Epithelial cell of esophagus (primary cell): ENCODE data around the gene POU2AF1.

Experiments used
- DNase-seq: peaks from one replicate; pipeline ENCODE4 v3.0.0; 2010; ENCODE audit warnings: low read depth
- H3K4me3 ChIP-seq: 2 replicates; pipeline ENCODE4 v1.5.1; 2011; ENCODE audit warnings: mild to moderate bottlenecking, low read length, control low read depth
- TF ChIP-seq, protein P1 (sequence below): IDR thresholded peaks from 2 replicates; pipeline ENCODE4 v1.5.1; 2011; ENCODE audit warnings: low read depth, mild to moderate bottlenecking, low read length, control low read depth, inconsistent platforms; ENCODE audit not compliant: insufficient read depth; ENCODE audit errors: missing control alignments

The POU2AF1 gene

DNA sequence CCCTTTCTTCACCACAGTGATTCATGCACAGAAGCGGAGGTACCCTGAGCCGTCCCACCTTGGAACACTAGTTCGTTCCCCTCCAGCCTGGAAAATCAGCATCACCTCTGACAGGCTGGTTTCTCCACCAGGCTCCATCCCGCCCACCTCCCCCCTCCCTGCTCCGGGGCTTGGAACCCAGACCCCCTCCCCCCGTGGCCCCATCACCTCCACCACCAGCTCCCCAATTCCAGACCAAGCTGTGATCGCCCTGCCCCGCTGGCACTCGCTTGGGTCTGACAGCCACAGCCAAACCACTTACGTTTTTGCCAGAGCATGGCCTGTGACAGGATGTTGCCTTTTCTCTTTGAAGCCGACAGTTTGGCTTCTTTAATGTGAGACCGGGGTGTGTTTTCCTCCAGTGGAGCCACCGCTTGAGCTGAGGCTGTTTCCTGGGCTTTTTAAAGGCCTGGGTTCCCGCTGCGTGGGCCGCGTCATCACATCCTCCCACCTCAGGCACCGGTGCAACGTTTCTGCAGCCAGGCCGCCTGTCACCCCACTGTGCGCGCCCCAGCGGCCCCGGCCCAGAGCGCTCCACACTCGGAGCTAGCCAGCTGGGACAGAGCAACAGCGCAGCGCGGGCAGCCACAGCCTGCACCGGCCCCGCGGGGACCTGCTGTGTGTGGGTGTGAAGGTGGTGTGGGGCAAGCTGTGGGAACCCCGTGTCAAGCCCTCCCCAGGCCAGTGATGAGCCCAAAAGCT lies at the start of gene POU2AF1:
POU2AF1 (minus strand) TSS at position 415 of the 741 bp plus-strand sequence; CDS start at position 317, 98 bp downstream.
- TF ChIP-seq, protein P1, sequence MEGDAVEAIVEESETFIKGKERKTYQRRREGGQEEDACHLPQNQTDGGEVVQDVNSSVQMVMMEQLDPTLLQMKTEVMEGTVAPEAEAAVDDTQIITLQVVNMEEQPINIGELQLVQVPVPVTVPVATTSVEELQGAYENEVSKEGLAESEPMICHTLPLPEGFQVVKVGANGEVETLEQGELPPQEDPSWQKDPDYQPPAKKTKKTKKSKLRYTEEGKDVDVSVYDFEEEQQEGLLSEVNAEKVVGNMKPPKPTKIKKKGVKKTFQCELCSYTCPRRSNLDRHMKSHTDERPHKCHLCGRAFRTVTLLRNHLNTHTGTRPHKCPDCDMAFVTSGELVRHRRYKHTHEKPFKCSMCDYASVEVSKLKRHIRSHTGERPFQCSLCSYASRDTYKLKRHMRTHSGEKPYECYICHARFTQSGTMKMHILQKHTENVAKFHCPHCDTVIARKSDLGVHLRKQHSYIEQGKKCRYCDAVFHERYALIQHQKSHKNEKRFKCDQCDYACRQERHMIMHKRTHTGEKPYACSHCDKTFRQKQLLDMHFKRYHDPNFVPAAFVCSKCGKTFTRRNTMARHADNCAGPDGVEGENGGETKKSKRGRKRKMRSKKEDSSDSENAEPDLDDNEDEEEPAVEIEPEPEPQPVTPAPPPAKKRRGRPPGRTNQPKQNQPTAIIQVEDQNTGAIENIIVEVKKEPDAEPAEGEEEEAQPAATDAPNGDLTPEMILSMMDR, result no peak
- no peak for DNase-seq
- H3K4me3 ChIP-seq, result no peak within 1 kb of the TSS

DNA sequence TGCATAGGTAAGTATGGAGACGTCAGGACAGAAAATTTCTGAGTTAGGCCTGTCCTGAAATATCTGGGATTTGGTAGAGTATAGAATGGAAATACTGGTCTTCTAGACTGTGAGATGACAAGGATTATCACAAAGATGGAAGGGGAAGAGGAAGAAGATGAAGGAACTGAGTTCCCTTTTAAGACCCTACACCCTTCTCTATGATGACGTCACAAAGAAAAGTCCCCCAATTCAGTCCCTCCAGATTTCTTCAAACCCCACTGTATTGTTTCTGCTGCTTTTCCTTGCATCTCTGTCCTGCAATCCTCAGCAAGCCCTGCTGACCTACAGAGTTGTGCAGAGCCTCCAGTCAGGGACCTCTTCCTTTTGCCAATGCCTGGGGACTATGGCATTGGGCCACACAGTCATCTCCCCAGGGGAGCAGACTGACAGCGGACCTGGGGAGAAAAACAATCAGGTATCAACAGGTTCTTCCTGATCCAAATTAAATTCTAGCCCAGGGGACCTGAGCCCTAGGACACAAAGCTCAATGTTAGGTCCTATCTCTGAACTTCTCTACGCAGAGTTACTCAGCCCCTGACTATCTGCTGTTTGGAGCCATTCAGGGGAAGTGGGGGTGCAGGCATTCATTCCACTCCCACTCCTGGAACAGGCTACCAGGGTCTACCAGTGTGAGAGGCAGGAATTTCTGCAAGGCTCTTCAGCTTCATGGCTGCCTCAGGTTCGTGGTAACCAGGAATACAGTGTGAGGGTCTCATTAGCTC lies 49.2 kb upstream of the POU2AF1 start:
- DNase-seq, result no peak
- TF ChIP-seq, protein P1, result no peak

DNA sequence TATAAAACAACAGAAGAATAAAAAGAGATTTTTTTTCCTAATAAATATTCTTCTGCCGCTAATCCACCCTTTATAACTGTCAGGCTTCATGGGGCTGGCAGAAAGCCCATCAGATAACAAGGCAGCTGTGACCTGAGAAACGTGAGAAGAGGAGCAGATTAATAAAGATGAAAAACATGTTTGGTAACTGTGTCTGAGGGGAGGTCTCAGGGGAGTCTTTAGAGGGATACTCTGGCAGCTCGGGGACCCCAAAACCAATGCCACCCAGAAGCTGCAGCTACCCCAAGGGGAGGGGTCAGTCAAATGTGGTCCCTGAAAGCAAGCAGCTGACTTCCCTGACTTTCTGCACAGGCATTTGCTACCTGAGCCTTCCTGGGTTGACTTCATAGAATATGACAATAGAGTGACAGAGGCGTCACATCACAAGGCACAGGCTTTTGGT lies 48.4 kb upstream of the POU2AF1 start:
- no peak overlapping the region for H3K4me3 ChIP-seq
- TF ChIP-seq, protein P1, result no peak
- DNase-seq, result peak; percentile 27

More for the DNA sequence above, 49.2 kb upstream of the POU2AF1 start:
- no peak overlapping the region for H3K4me3 ChIP-seq

GRCh38 chr11:111426617-111427016 lies 47.5 kb upstream of the POU2AF1 start:
- no peak overlapping the region for H3K4me3 ChIP-seq
- peak; percentile 91 for DNase-seq
- TF ChIP-seq, protein P1, result no peak

GRCh38 chr11:111423250-111423615 lies 44.2 kb upstream of the POU2AF1 start:
- TF ChIP-seq, protein P1, result no peak
- H3K4me3 ChIP-seq, result no peak overlapping the region
- no peak for DNase-seq

- DNase-seq, result peak; percentile 36
- H3K4me3 ChIP-seq, result no peak overlapping the region
- TF ChIP-seq, protein P1, result peak; percentile 67
Measured at GRCh38 chr11:111422494-111423249, 43.6 kb upstream of the POU2AF1 start.
